Left lung (tissue), 10 donors: ENCODE results near the gene ZER1. TPM values are rescaled to one million over a fixed set of nuclear protein-coding genes. Genes with fewer than 3 reads are reported as not detected.

Source experiments
- ATAC-seq: fragments of 200-7000 bp; cut with Tn5 transposase; one replicate; pipeline ENCODE4 v1.9.1; 2020; ENCODE audit warnings: moderate library complexity
- DNase-seq, 4 donors: peaks; one replicate each; pipeline ENCODE4 v3.0.0-alpha.2; 2013 to 2020
- H3K27ac ChIP-seq, 2 donors: fragments of 200-600 bp; sonication (generic) in 1 of 2; one replicate each; pipeline versions ENCODE4 v1.5.0 to v1.8.0; 2020 to 2021
- H3K27me3 ChIP-seq, 2 donors: fragments of 200-600 bp; sonication (generic) in 1 of 2; one replicate each; pipeline versions ENCODE4 v1.5.0 to v1.8.0; 2020 to 2021
- H3K36me3 ChIP-seq, 2 donors: fragments of 200-600 bp; sonication (generic) in 1 of 2; one replicate each; pipeline versions ENCODE4 v1.5.0 to v1.8.0; 2020 to 2021
- H3K4me1 ChIP-seq, 2 donors: fragments of 200-600 bp; one replicate each; pipeline ENCODE4 v1.8.0; 2021
- H3K4me3 ChIP-seq, 2 donors: fragments of 200-600 bp; sonication (generic) in 1 of 2; one replicate each; pipeline versions ENCODE4 v1.5.0 to v1.8.0; 2020 to 2021; ENCODE audit warnings: mild to moderate bottlenecking in 1 of 2
- H3K9me3 ChIP-seq, 2 donors: fragments of 200-600 bp; sonication (generic) in 1 of 2; one replicate each; pipeline versions ENCODE4 v1.5.0 to v1.8.0; 2020 to 2021
- CTCF ChIP-seq, 2 donors: fragments of 200-600 bp; sonication (generic) in 1 of 2; IDR thresholded peaks; one replicate each; pipeline versions ENCODE4 v1.5.0 to v1.8.0; 2021; ENCODE audit warnings: antibody characterized with exemption in 2 of 2
- intact Hi-C, 2 donors: fragments of 100-400 bp; cut with DNase I; formaldehyde crosslinking; loops; one replicate each; pipeline versions ENCODE4 v1.11.2 to v1.14.2; 2022
- polyA plus RNA-seq, 6 donors: library from polyadenylated mRNA; unstranded; fragments of 120-200 nt; gene quantifications; one replicate each; pipeline ENCODE4 v1.2.1, GENCODE V29; 2013; ENCODE audit not compliant: insufficient read length in 6 of 6
- total RNA-seq, 2 donors: library from RNA; stranded (reverse); fragmentation: NEBNext Ultra II Directional; extraction: Animal tissue kit (Norgen Biotek cat#: 25700); gene quantifications; one replicate each; pipeline ENCODE4 v1.2.1, GENCODE V29; 2021
- donor health status: DM: no; HTN: yes; CAD: no.
- donor health status: DM: no; HTN: no; CAD: no.

The ZER1 gene
- total and polyA plus RNA-seq, 8 donors, result 26.7 to 37.3 (median 30.2) TPM

- H3K4me1 ChIP-seq, result peaks cover 14 to 51% of the 10 kb centered on the region in 2 donors
- DNase-seq (no peak), ATAC-seq (no peak)
- H3K9me3 ChIP-seq, result no peaks in the 10 kb centered on the region
- H3K4me3 ChIP-seq, result peak overlapping the region; percentile 68 to 90
- H3K27ac ChIP-seq, result peak overlapping the region in 1 of 2 donors; percentile 37
- peaks cover 8 to 41% of the 10 kb centered on the region in 2 donors for H3K36me3 ChIP-seq
- no peaks in the 10 kb centered on the region for H3K27me3 ChIP-seq
- no peak for TF ChIP-seq CTCF (IDR thresholded peaks at IDR 0.05)
- intact Hi-C loops, result no loop called here
Observed at GRCh38 chr9:128690684-128691034, 81.1 kb downstream of the ZER1 start.

- Histone ChIP-seq H3K9me3 (no peaks in the 10 kb centered on the region), H3K27ac (peak overlapping the region; percentile 37 to 48), H3K4me3 (peak overlapping the region; percentile 68 to 90), H3K4me1 (peaks cover 20 to 57% of the 10 kb centered on the region in 2 donors), H3K36me3 (peaks cover 8 to 37% of the 10 kb centered on the region in 2 donors), H3K27me3 (no peaks in the 10 kb centered on the region)
- intact Hi-C loops, result no loop called here
- no peak for TF ChIP-seq CTCF (IDR thresholded peaks at IDR 0.05)
- peak in 3 of 4 donors; percentile 26 to 83 (median 68) for DNase-seq
- ATAC-seq, result no peak
Observed at GRCh38 chr9:128689820-128690683, 81.7 kb downstream of the ZER1 start.

GRCh38 chr9:128689293-128689774 is 82.4 kb downstream of the ZER1 start:
- peaks cover 8 to 31% of the 10 kb centered on the region in 2 donors for H3K36me3 ChIP-seq
- TF ChIP-seq CTCF (IDR thresholded peaks at IDR 0.05), result no peak
- DNase-seq (peak in 1 of 4 donors; percentile 60), ATAC-seq (peak; percentile 0)
- intact Hi-C loops, result no loop called here
- H3K4me3 ChIP-seq, result peak overlapping the region; percentile 55 to 90
- no peaks in the 10 kb centered on the region for H3K9me3 ChIP-seq
- H3K4me1 ChIP-seq, result peaks cover 25 to 64% of the 10 kb centered on the region in 2 donors
- peak overlapping the region; percentile 91 to 96 for H3K27ac ChIP-seq
- no peaks in the 10 kb centered on the region for H3K27me3 ChIP-seq

- intact Hi-C loops, result no loop called here
- peaks cover 8 to 24% of the 10 kb centered on the region in 2 donors for H3K36me3 ChIP-seq
- H3K27me3 ChIP-seq, result no peaks in the 10 kb centered on the region
- peaks cover 27 to 66% of the 10 kb centered on the region in 2 donors for H3K4me1 ChIP-seq
- H3K27ac ChIP-seq, result peak within 1 kb of the TSS; percentile 96 to 97
- H3K4me3 ChIP-seq, result peak within 1 kb of the TSS; percentile 68 to 90
- no peaks in the 10 kb centered on the region for H3K9me3 ChIP-seq
- ATAC-seq, result peak; percentile 86
- DNase-seq, result peak; percentile 95 to 98 (median 96)
- TF ChIP-seq CTCF (IDR thresholded peaks at IDR 0.05), result no peak
Observed at GRCh38 chr9:128688501-128689292, 83.0 kb downstream of the ZER1 start, which contains the start of gene SET. SET (plus strand) TSS chr9:128689222; CDS start chr9:128689583, 361 bp downstream.
